ENCODE results near the gene TMF1. TPM values are rescaled to one million over a fixed set of nuclear protein-coding genes. Genes with fewer than 3 reads are reported as not detected.

Gene TMF1
- total RNA-seq, 1 experiment from 2014 or later, result 14.2 TPM

GRCh38 chr3:69016102-69016501 is 36.0 kb downstream of the TMF1 start:
- no TSS peak for BruUV-seq (replicated peaks)
- POLR2A ChIA-PET (ENCODE audit: low non-redundant PET), result no interaction called here
- CTCF ChIA-PET, result no interaction called here

DNA sequence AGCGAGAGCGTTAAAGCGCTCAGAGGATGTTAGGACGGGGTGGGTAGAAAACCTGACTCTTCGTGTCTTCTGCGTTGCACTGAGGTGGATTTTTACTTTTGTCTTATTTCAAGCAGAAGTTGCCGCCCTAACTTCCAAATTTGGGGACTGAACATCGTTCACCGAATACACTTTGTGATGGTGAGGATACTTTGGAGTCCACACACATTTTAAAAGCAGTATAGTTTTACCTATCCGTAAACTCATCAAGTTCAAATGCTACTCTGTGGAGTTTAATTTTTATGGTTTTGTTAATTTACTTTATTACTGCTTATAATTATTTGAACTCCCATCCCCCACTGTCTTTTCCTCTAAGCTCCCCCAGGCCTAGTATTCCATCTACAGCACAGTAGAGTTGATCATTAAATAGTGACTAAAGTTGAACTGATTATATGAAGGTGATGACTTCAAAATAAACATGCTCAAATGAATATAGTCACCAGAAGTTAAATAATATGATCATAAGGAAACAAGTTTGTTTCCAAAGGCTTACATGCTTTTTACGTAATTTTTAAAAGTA is 38.0 kb downstream of the TMF1 start:
- intact Hi-C loops (cut with micrococcal nuclease; ENCODE audit: unreplicated experiment), result no loop called here
- no TSS peak for BruUV-seq (replicated peaks)
- Histone ChIP-seq H3K27ac (ENCODE audit: low read depth, low read length, poor library complexity, severe bottlenecking) (no peak overlapping the region), H3K4me1 (ENCODE audit: insufficient read depth, low read length, poor library complexity, severe bottlenecking) (no peaks in the 10 kb centered on the region), H3K27me3 (replicated peaks; ENCODE audit: insufficient read depth, low read depth, low read length, poor library complexity) (no peaks in the 10 kb centered on the region), H3K36me3 (ENCODE audit: insufficient read depth, low read length, poor library complexity, severe bottlenecking) (no peaks in the 10 kb centered on the region), H3K4me3 (ENCODE audit: low read depth, low read length, poor library complexity, severe bottlenecking) (peak overlapping the region; percentile 54), H3K9me3 (ENCODE audit: low read depth, low read length, poor library complexity, severe bottlenecking) (no peaks in the 10 kb centered on the region)
- ChIA-PET POLR2A (ENCODE audit: low non-redundant PET) (no interaction called here), CTCF (no interaction called here)
- TF ChIP-seq, protein P1, sequence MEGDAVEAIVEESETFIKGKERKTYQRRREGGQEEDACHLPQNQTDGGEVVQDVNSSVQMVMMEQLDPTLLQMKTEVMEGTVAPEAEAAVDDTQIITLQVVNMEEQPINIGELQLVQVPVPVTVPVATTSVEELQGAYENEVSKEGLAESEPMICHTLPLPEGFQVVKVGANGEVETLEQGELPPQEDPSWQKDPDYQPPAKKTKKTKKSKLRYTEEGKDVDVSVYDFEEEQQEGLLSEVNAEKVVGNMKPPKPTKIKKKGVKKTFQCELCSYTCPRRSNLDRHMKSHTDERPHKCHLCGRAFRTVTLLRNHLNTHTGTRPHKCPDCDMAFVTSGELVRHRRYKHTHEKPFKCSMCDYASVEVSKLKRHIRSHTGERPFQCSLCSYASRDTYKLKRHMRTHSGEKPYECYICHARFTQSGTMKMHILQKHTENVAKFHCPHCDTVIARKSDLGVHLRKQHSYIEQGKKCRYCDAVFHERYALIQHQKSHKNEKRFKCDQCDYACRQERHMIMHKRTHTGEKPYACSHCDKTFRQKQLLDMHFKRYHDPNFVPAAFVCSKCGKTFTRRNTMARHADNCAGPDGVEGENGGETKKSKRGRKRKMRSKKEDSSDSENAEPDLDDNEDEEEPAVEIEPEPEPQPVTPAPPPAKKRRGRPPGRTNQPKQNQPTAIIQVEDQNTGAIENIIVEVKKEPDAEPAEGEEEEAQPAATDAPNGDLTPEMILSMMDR (conservative IDR thresholded peaks at IDR 0.05; ENCODE audit: low read depth, low read length), result no peak
- TF ChIP-seq EZH2 (IDR thresholded peaks at IDR 0.05; ENCODE audit: borderline replicate concordance, low read depth, low read length, poor library complexity, severe bottlenecking), result no peak
- no peak for DNase-seq (ENCODE audit: low spot score)

More at GRCh38 chr3:69016102-69016501, 36.0 kb downstream of the TMF1 start:
- intact Hi-C loops (cut with micrococcal nuclease; ENCODE audit: unreplicated experiment), result no loop called here
- no peaks in the 10 kb centered on the region for H3K27me3 ChIP-seq (replicated peaks; ENCODE audit: insufficient read depth, low read depth, low read length, poor library complexity)
- H3K4me3 ChIP-seq (ENCODE audit: low read depth, low read length, poor library complexity, severe bottlenecking), result no peak overlapping the region
- no peaks in the 10 kb centered on the region for H3K9me3 ChIP-seq (ENCODE audit: low read depth, low read length, poor library complexity, severe bottlenecking)
- no peak for TF ChIP-seq EZH2 (IDR thresholded peaks at IDR 0.05; ENCODE audit: borderline replicate concordance, low read depth, low read length, poor library complexity, severe bottlenecking)
- TF ChIP-seq, protein P1 (conservative IDR thresholded peaks at IDR 0.05; ENCODE audit: low read depth, low read length), result no peak
- H3K4me1 ChIP-seq (ENCODE audit: insufficient read depth, low read length, poor library complexity, severe bottlenecking), result no peaks in the 10 kb centered on the region
- no peaks in the 10 kb centered on the region for H3K36me3 ChIP-seq (ENCODE audit: insufficient read depth, low read length, poor library complexity, severe bottlenecking)
- DNase-seq (ENCODE audit: low spot score), result no peak
- no peak overlapping the region for H3K27ac ChIP-seq (ENCODE audit: low read depth, low read length, poor library complexity, severe bottlenecking)

- H3K9me3 ChIP-seq (ENCODE audit: low read depth, low read length, poor library complexity, severe bottlenecking), result no peaks in the 10 kb centered on the region
- H3K27ac ChIP-seq (ENCODE audit: low read depth, low read length, poor library complexity, severe bottlenecking), result no peak within 1 kb of the TSS
- peak within 1 kb of the TSS; percentile 54 for H3K4me3 ChIP-seq (ENCODE audit: low read depth, low read length, poor library complexity, severe bottlenecking)
- intact Hi-C loops (cut with micrococcal nuclease; ENCODE audit: unreplicated experiment), result no loop called here
- ChIA-PET POLR2A (ENCODE audit: low non-redundant PET) (no interaction called here), CTCF (no interaction called here)
- no peak for TF ChIP-seq EZH2 (IDR thresholded peaks at IDR 0.05; ENCODE audit: borderline replicate concordance, low read depth, low read length, poor library complexity, severe bottlenecking)
- TF ChIP-seq, protein P1 (conservative IDR thresholded peaks at IDR 0.05; ENCODE audit: low read depth, low read length), result peak; percentile 52
- no TSS peak for BruUV-seq (replicated peaks)
- no peaks in the 10 kb centered on the region for H3K36me3 ChIP-seq (ENCODE audit: insufficient read depth, low read length, poor library complexity, severe bottlenecking)
- DNase-seq (ENCODE audit: low spot score), result peak; percentile 61
- H3K4me1 ChIP-seq (ENCODE audit: insufficient read depth, low read length, poor library complexity, severe bottlenecking), result no peaks in the 10 kb centered on the region
- H3K27me3 ChIP-seq (replicated peaks; ENCODE audit: insufficient read depth, low read depth, low read length, poor library complexity), result no peaks in the 10 kb centered on the region
Observed at GRCh38 chr3:69013253-69014021, 38.7 kb downstream of the TMF1 start, which contains the start of gene EOGT. EOGT (minus strand) TSS chr3:69013684; CDS start chr3:69009846, 3,838 bp downstream.

Data from A673 (cell line).